Measurements from ENCODE around the gene KIF26B. TPM values are rescaled to one million over a fixed set of nuclear protein-coding genes. Genes with fewer than 3 reads are reported as not detected.

The KIF26B gene
- polyA plus RNA-seq, 1 donor from 2014 or later = 6.3 TPM

GRCh38 chr1:245580651-245581050 lies 425.9 kb downstream of the KIF26B start:
- H3K79me2 ChIP-seq (replicated peaks; ENCODE audit: insufficient read depth, low read length) = no peaks in the 10 kb centered on the region
- no peak overlapping the region for H3K4me3 ChIP-seq (ENCODE audit: low read length)
- no peak overlapping the region for H3K4me2 ChIP-seq (ENCODE audit: low read length)
- no peak overlapping the region for H2AFZ ChIP-seq (ENCODE audit: low read depth, low read length)
- H3F3A ChIP-seq (ENCODE audit: insufficient read depth, low read length, poor library complexity, severe bottlenecking) = no peaks in the 10 kb centered on the region
- no peak for TF ChIP-seq SMC3 (conservative IDR thresholded peaks at IDR 0.05; ENCODE audit: poor library complexity)
- no peak for TF ChIP-seq MXI1 (conservative IDR thresholded peaks at IDR 0.05; ENCODE audit: poor library complexity, severe bottlenecking)
- no peaks in the 10 kb centered on the region for H4K20me1 ChIP-seq (ENCODE audit: insufficient read depth)
- no peak overlapping the region for H3K27ac ChIP-seq (ENCODE audit: low read length)
- H3K9me2 ChIP-seq (ENCODE audit: insufficient read depth, low read length) = no peaks in the 10 kb centered on the region
- H3K9me3 ChIP-seq (ENCODE audit: low read length) = no peaks in the 10 kb centered on the region
- no peaks in the 10 kb centered on the region for H3K27me3 ChIP-seq (ENCODE audit: insufficient read depth, low read depth, low read length)
- H3K36me3 ChIP-seq (ENCODE audit: insufficient read depth, low read length) = no peaks in the 10 kb centered on the region
- H3K9ac ChIP-seq (ENCODE audit: low read length) = no peak overlapping the region

- H3K9me2 ChIP-seq (ENCODE audit: insufficient read depth, low read length) = no peaks in the 10 kb centered on the region
These were observed 427.2 kb downstream of the KIF26B start for GRCh38 chr1:245582026-245582425.

More at GRCh38 chr1:245582026-245582425, 427.2 kb downstream of the KIF26B start:
- H3F3A ChIP-seq (ENCODE audit: insufficient read depth, low read length, poor library complexity, severe bottlenecking) = peaks cover 3% of the 10 kb centered on the region
- H3K36me3 ChIP-seq (ENCODE audit: insufficient read depth, low read length) = no peaks in the 10 kb centered on the region
- no peak overlapping the region for H3K27ac ChIP-seq (ENCODE audit: low read length)
- H2AFZ ChIP-seq (ENCODE audit: low read depth, low read length) = no peak overlapping the region
- no peaks in the 10 kb centered on the region for H4K20me1 ChIP-seq (ENCODE audit: insufficient read depth)
- no peaks in the 10 kb centered on the region for H3K27me3 ChIP-seq (ENCODE audit: insufficient read depth, low read depth, low read length)
- TF ChIP-seq RAD21 (conservative IDR thresholded peaks at IDR 0.05) (no peak), POLR2AphosphoS5 (IDR thresholded peaks at IDR 0.05) (no peak), TAF1 (IDR thresholded peaks at IDR 0.05; ENCODE audit: low read depth) (no peak), EP300 (conservative IDR thresholded peaks at IDR 0.05; ENCODE audit: poor library complexity, severe bottlenecking) (no peak), MXI1 (conservative IDR thresholded peaks at IDR 0.05; ENCODE audit: poor library complexity, severe bottlenecking) (no peak), SMC3 (conservative IDR thresholded peaks at IDR 0.05; ENCODE audit: poor library complexity) (no peak), REST (IDR thresholded peaks at IDR 0.05; ENCODE audit: borderline replicate concordance) (no peak), EZH2 (IDR thresholded peaks at IDR 0.05; ENCODE audit: borderline replicate concordance, insufficient read depth, low read length, poor library complexity, severe bottlenecking) (no peak), CTCF (IDR thresholded peaks at IDR 0.05; ENCODE audit: poor library complexity, severe bottlenecking) (no peak)
- no peak overlapping the region for H3K4me2 ChIP-seq (ENCODE audit: low read length)
- H3K79me2 ChIP-seq (replicated peaks; ENCODE audit: insufficient read depth, low read length) = no peaks in the 10 kb centered on the region
- no peak overlapping the region for H3K4me3 ChIP-seq (ENCODE audit: low read length)
- H3K9ac ChIP-seq (ENCODE audit: low read length) = no peak overlapping the region
- H3K9me3 ChIP-seq (ENCODE audit: low read length) = no peaks in the 10 kb centered on the region

Data from neural cell (in vitro differentiated cells).